Endothelial cell of umbilical vein (primary cell): Measurements from ENCODE around the gene COPS7B. TPM values are rescaled to one million over a fixed set of nuclear protein-coding genes. Genes with fewer than 3 reads are reported as not detected.

Experiments used
- BruUV-seq: library from RNA; stranded (reverse); fragments of 400-500 nt; replicated peaks from 2 replicates; lab custom pipeline; 2021; lab: Mats Ljungman, UMichigan
- CTCF ChIA-PET: fragments of 300-600, 350-600 bp; sonication (Branson Sonifier 250); formaldehyde crosslinking; loops from one replicate; lab custom pipeline; 2021; ENCODE audit warnings: antibody characterized with exemption, inconsistent platforms; lab: Charles Lee
- POLR2A ChIA-PET: fragments of 300-600, 350-600 bp; sonication (Branson Sonifier 250); formaldehyde crosslinking; loops from one replicate; lab custom pipeline; 2021; ENCODE audit warnings: antibody characterized with exemption, inconsistent platforms; lab: Charles Lee
- DNase-seq: peaks from one replicate; pipeline ENCODE4 v3.0.0-alpha.2; 2011; ENCODE audit warnings: low read depth, low spot score
- FAIRE-seq: peaks from 2 replicates; lab custom pipeline; 2011; peaks lifted over from hg19 to GRCh38; lab: Jason Lieb, UNC
- H2AFZ ChIP-seq: 2 replicates; pipeline ENCODE4 v1.6.0; 2012; ENCODE audit warnings: low read depth, low read length, control low read depth, inconsistent platforms
- H3K27ac ChIP-seq: 2 replicates; pipeline ENCODE4 v1.5.1; 2011; ENCODE audit warnings: low read depth, mild to moderate bottlenecking, control low read depth, low read length, moderate library complexity; ENCODE audit not compliant: insufficient read depth
- H3K27me3 ChIP-seq, 2 experiments: 2 replicates each; pipeline versions ENCODE4 v1.6.0 to v1.6.1; 2011; ENCODE audit warnings: low read length in 2 of 2, mixed read lengths in 1 of 2; ENCODE audit not compliant: control insufficient read depth in 2 of 2, insufficient read depth in 2 of 2
- H3K36me3 ChIP-seq, 2 experiments: 2 replicates in 1 of 2; 3 replicates in 1 of 2; pipeline ENCODE4 v1.5.1; 2011; ENCODE audit warnings: low read length in 2 of 2, mild to moderate bottlenecking in 1 of 2, moderate library complexity in 1 of 2; ENCODE audit not compliant: control insufficient read depth in 2 of 2, insufficient read depth in 2 of 2; ENCODE audit errors: extremely low read depth in 1 of 2
- H3K4me1 ChIP-seq: 3 replicates; pipeline ENCODE4 v1.5.1; 2011; ENCODE audit warnings: mild to moderate bottlenecking, low read length; ENCODE audit not compliant: control insufficient read depth, insufficient read depth; ENCODE audit errors: extremely low read depth
- H3K4me2 ChIP-seq: 2 replicates; pipeline ENCODE4 v1.6.1; 2011; ENCODE audit warnings: low read length, control low read depth, mixed read lengths; ENCODE audit not compliant: insufficient read depth
- H3K4me3 ChIP-seq, 3 experiments: fragments of 200-600 bp in 1 of 3; sonication (generic), shearing (Covaris generic) in 1 of 3; replicated peaks in 1 of 3; 2 replicates each; pipeline ENCODE4 v1.5.1; 2011 to 2016; ENCODE audit warnings: control low read depth in 3 of 3, low read length in 3 of 3, mild to moderate bottlenecking in 2 of 3, inconsistent platforms in 1 of 3, low read depth in 1 of 3, moderate library complexity in 1 of 3; ENCODE audit not compliant: insufficient read depth in 1 of 3
- H3K79me2 ChIP-seq: 2 replicates; pipeline ENCODE4 v1.6.0; 2012; ENCODE audit warnings: low read length, inconsistent platforms; ENCODE audit not compliant: control insufficient read depth, insufficient read depth
- H3K9ac ChIP-seq: replicated peaks from 2 replicates; pipeline ENCODE3; 2011; ENCODE audit warnings: low read length, control low read depth; ENCODE audit not compliant: insufficient read depth; ENCODE audit errors: extremely low read depth
- H3K9me1 ChIP-seq: replicated peaks from 3 replicates; pipeline ENCODE4 v1.6.0; 2011; ENCODE audit warnings: mild to moderate bottlenecking, low read length; ENCODE audit not compliant: control insufficient read depth, insufficient read depth; ENCODE audit errors: extremely low read depth
- H3K9me3 ChIP-seq: replicated peaks from 2 replicates; pipeline ENCODE4 v1.5.1; 2012; ENCODE audit warnings: low read length, inconsistent platforms; ENCODE audit not compliant: control insufficient read depth, insufficient read depth
- H4K20me1 ChIP-seq: replicated peaks from 2 replicates; pipeline ENCODE3; 2011; ENCODE audit warnings: mild to moderate bottlenecking, low read length; ENCODE audit not compliant: control insufficient read depth, insufficient read depth; ENCODE audit errors: extremely low read depth
- CTCF ChIP-seq, 2 donors: IDR thresholded peaks; 1 replicate in 1 of 2; 2 replicates in 1 of 2; pipeline ENCODE4 v1.5.1; 2011; ENCODE audit warnings: low read length in 2 of 2, mild to moderate bottlenecking in 2 of 2, moderate library complexity in 2 of 2, control low read depth in 1 of 2, inconsistent platforms in 1 of 2, low read depth in 1 of 2; ENCODE audit not compliant: insufficient read depth in 1 of 2; ENCODE audit errors: extremely low read depth in 1 of 2
- FOS ChIP-seq: IDR thresholded peaks from 2 replicates; pipeline ENCODE4 v1.6.1; 2011; ENCODE audit warnings: mild to moderate bottlenecking, low read length, moderate library complexity, borderline replicate concordance; ENCODE audit not compliant: insufficient read depth
- GATA2 ChIP-seq: IDR thresholded peaks from 2 replicates; pipeline ENCODE4 v1.7.0; 2011; ENCODE audit warnings: low read depth, mild to moderate bottlenecking, moderate library complexity, mixed read lengths, low read length; ENCODE audit not compliant: insufficient read length, insufficient read depth
- JUN ChIP-seq: IDR thresholded peaks from 2 replicates; pipeline ENCODE4 v1.6.1; 2011; ENCODE audit warnings: borderline replicate concordance, low read depth; ENCODE audit not compliant: insufficient read length, insufficient read depth
- MAX ChIP-seq: IDR thresholded peaks from 2 replicates; pipeline ENCODE4 v1.6.1; 2011; ENCODE audit not compliant: insufficient read depth, insufficient read length
- MYC ChIP-seq: IDR thresholded peaks from one replicate; pipeline ENCODE4 v1.6.1; 2011; ENCODE audit warnings: mild to moderate bottlenecking, low read depth, low read length
- POLR2A ChIP-seq: IDR thresholded peaks from 2 replicates; pipeline ENCODE4 v1.6.1; 2012; ENCODE audit warnings: low read depth, mild to moderate bottlenecking, control low read depth, low read length
- dilution Hi-C: fragments of 300-500 bp; cut with MboI; formaldehyde crosslinking; loops from one replicate; pipeline ENCODE4 v1.15.0; 2019; ENCODE audit warnings: low sequenced_read_pairs; ENCODE audit not compliant: extremely low pct_ligation_motif_present
- intact Hi-C: fragments of 100-400 bp; cut with micrococcal nuclease; formaldehyde crosslinking; loops from one replicate; pipeline ENCODE4 v1.10.0; 2022
- polyA plus RNA-seq, 4 experiments: library from polyadenylated mRNA; depleted of rRNA in 3 of 4; stranded (reverse) in 3 of 4; unstranded in 1 of 4; fragments of >200 nt; gene quantifications; 2 replicates each; pipeline versions ENCODE4 v1.2.1 to v1.2.3, GENCODE V29; 2011 to 2012; ENCODE audit warnings: missing spikeins in 1 of 4
- total RNA-seq: library from RNA; stranded (reverse); gene quantifications from 2 replicates; pipeline ENCODE4 v1.2.3, GENCODE V29; 2021

The COPS7B gene
- total and polyA plus RNA-seq, 2 donors (not counting 3 experiments of a cell fraction or from before 2014, with no cell fraction given): 50.3 to 59.2 TPM

- dilution Hi-C loops (no loop called here), intact Hi-C loops (no loop called here)
- Histone ChIP-seq H3K36me3 (no peaks in the 10 kb centered on the region), H4K20me1 (no peaks in the 10 kb centered on the region), H3K27ac (no peak overlapping the region), H3K79me2 (no peaks in the 10 kb centered on the region), H3K4me1 (no peaks in the 10 kb centered on the region), H3K27me3 (no peaks in the 10 kb centered on the region), H3K4me3 (no peak overlapping the region), H2AFZ (no peak overlapping the region), H3K9me1 (no peaks in the 10 kb centered on the region), H3K9me3 (no peaks in the 10 kb centered on the region), H3K4me2 (no peak overlapping the region), H3K9ac (no peak overlapping the region)
- no peak for DNase-seq
- FAIRE-seq: no peak
- TF ChIP-seq CTCF (IDR thresholded peaks at IDR 0.05; ENCODE audit: extremely low read depth in 1 of 2, insufficient read depth in 1 of 2, low read depth in 1 of 2, low read length in 2 of 2) (no peak), JUN (no peak), MAX (no peak), GATA2 (no peak), FOS (no peak), POLR2A (no peak), MYC (no peak)
- ChIA-PET CTCF (no interaction called here), POLR2A (no interaction called here)
- BruUV-seq: no TSS peak
These were observed 33.3 kb downstream of the COPS7B start for GRCh38 chr2:231819447-231820042.
